ENCODE results near the gene PARD3B.

Gene PARD3B

DNA sequence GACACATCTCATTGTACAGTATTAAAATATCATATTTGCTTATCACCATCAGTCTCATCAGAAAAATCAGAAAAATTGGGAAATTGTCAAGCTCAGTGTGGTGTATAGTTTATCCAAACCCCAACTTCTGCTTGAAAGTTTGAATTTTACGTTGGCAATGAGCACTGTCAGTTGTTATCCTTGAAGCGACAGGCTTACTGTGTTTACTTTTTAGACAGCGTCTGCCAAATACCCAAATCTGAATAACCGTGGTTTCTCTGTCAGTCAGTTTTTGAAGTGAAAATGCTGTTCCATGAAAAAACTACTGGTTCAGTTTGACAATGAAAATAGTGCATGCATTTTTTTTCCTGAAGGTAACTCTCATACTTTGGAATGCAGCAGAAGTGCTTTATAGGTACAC, 70.2 kb downstream of the PARD3B start:
- no peak for TF ChIP-seq CTCF (IDR thresholded peaks at IDR 0.05; ENCODE audit: low read depth, low read length, poor library complexity, severe bottlenecking)
- Histone ChIP-seq H3K4me1 (ENCODE audit: control insufficient read depth, low read length) (no peaks in the 10 kb centered on the region), H3K27me3 (ENCODE audit: control insufficient read depth, low read length) (no peaks in the 10 kb centered on the region), H3F3A (ENCODE audit: control insufficient read depth, insufficient read depth) (no peaks in the 10 kb centered on the region), H3K79me2 (ENCODE audit: control insufficient read depth, low read length) (no peaks in the 10 kb centered on the region), H3K9me3 (ENCODE audit: control insufficient read depth, insufficient read depth, low read length) (no peaks in the 10 kb centered on the region), H3K4me2 (ENCODE audit: low read length) (no peak overlapping the region), H4K20me1 (ENCODE audit: control insufficient read depth, insufficient read depth, low read depth, low read length) (no peaks in the 10 kb centered on the region), H3K36me3 (ENCODE audit: control insufficient read depth, low read length) (no peaks in the 10 kb centered on the region), H3K27ac (ENCODE audit: low read depth, low read length) (no peak overlapping the region), H3K9me2 (replicated peaks; ENCODE audit: control insufficient read depth, low read length) (no peaks in the 10 kb centered on the region), H3K4me3 (ENCODE audit: low read length) (no peak overlapping the region)

DNA sequence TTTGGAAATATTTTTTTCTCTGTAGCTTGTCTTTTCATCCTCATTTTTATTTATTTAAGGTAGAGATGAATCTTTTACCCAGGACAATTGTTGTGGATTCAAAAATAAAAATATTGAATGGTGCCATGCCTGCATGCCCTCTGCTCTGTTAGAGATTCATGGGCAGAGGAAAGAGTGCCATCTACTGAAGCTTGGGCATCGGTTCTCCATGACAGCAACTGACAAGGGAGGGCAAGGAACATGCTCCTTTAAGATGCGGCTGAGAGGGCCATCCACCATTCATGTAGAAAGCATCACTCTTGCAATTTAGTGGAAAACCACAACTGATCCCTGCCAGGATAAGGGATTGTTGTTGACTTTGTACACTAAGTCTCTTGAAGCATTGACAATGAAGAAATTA, 79.9 kb downstream of the PARD3B start:
- no peaks in the 10 kb centered on the region for H3K9me2 ChIP-seq (replicated peaks; ENCODE audit: control insufficient read depth, low read length)
- H3K4me1 ChIP-seq (ENCODE audit: control insufficient read depth, low read length): no peaks in the 10 kb centered on the region
- TF ChIP-seq EZH2phosphoT487 (IDR thresholded peaks at IDR 0.05; ENCODE audit: borderline replicate concordance, low read length) (no peak), CTCF (IDR thresholded peaks at IDR 0.05; ENCODE audit: low read depth, low read length, poor library complexity, severe bottlenecking) (no peak)
- H3K27ac ChIP-seq (ENCODE audit: low read depth, low read length): no peak overlapping the region
- H3F3A ChIP-seq (ENCODE audit: control insufficient read depth, insufficient read depth): no peaks in the 10 kb centered on the region
- H4K20me1 ChIP-seq (ENCODE audit: control insufficient read depth, insufficient read depth, low read depth, low read length): no peaks in the 10 kb centered on the region
- H3K27me3 ChIP-seq (ENCODE audit: control insufficient read depth, low read length): no peaks in the 10 kb centered on the region
- H3K36me3 ChIP-seq (ENCODE audit: control insufficient read depth, low read length): no peaks in the 10 kb centered on the region
- no peak overlapping the region for H3K4me3 ChIP-seq (ENCODE audit: low read length)
- no peaks in the 10 kb centered on the region for H3K9me3 ChIP-seq (ENCODE audit: control insufficient read depth, insufficient read depth, low read length)
- no peaks in the 10 kb centered on the region for H3K79me2 ChIP-seq (ENCODE audit: control insufficient read depth, low read length)
- H3K4me2 ChIP-seq (ENCODE audit: low read length): no peak overlapping the region

DNA sequence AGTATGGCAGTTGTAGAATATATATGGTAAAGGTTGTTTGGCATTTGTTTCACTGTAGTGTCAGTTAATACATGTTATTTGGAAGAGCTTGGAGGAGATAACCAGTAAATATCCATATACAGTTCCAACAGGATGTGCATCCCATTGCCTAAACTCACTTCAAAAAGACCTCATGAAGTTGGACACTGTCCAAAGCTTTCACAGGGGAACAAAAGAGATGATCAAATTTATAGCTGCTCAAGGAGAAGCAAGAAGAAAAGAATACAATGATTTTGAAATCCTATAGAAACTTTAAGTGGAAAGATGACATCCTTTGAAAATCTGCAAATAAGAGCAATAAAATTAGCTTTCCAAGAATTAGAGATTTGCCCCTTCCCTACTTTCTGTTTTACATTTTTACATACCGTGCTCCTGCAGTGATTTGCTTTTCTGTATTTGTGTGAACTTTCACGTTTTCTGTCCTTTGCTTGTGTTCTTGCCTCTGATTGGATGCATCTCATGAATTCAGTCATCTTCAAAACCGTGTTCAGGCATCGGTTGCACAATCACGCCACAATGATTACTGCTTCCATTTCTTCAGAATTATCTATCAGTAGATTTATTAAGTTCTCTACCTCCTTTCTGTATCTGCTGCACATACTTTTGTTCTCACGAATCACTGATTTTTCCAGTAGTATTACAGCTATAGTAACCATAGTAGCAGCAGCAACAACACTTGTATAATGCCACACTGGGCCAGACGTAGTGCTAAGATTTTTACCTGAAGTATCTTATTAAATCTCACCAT, 83.8 kb downstream of the PARD3B start:
- H3K27ac ChIP-seq (ENCODE audit: low read depth, low read length): no peak overlapping the region
- no peaks in the 10 kb centered on the region for H3K4me1 ChIP-seq (ENCODE audit: control insufficient read depth, low read length)
- H3K9me2 ChIP-seq (replicated peaks; ENCODE audit: control insufficient read depth, low read length): no peaks in the 10 kb centered on the region
- H3K79me2 ChIP-seq (ENCODE audit: control insufficient read depth, low read length): no peaks in the 10 kb centered on the region
- H4K20me1 ChIP-seq (ENCODE audit: control insufficient read depth, insufficient read depth, low read depth, low read length): no peaks in the 10 kb centered on the region
- TF ChIP-seq CTCF (IDR thresholded peaks at IDR 0.05; ENCODE audit: low read depth, low read length, poor library complexity, severe bottlenecking) (no peak), EZH2phosphoT487 (IDR thresholded peaks at IDR 0.05; ENCODE audit: borderline replicate concordance, low read length) (no peak)
- no peaks in the 10 kb centered on the region for H3K27me3 ChIP-seq (ENCODE audit: control insufficient read depth, low read length)
- H3K36me3 ChIP-seq (ENCODE audit: control insufficient read depth, low read length): no peaks in the 10 kb centered on the region
- H3K4me3 ChIP-seq (ENCODE audit: low read length): no peak overlapping the region
- H3F3A ChIP-seq (ENCODE audit: control insufficient read depth, insufficient read depth): no peaks in the 10 kb centered on the region
- no peak overlapping the region for H3K4me2 ChIP-seq (ENCODE audit: low read length)
- no peaks in the 10 kb centered on the region for H3K9me3 ChIP-seq (ENCODE audit: control insufficient read depth, insufficient read depth, low read length)
